SJSA1 (cell line): Measurements from ENCODE around the gene AGRN. TPM values are rescaled to one million over a fixed set of nuclear protein-coding genes. Genes with fewer than 3 reads are reported as not detected.

Experiments used
- DNase-seq, 2 experiments: peaks; one replicate each; pipeline ENCODE4 v3.0.0-alpha.2; 2015 to 2020; ENCODE audit warnings: low spot score in 2 of 2, low read depth in 1 of 2
- H3K27ac ChIP-seq: fragments of 250-450 bp; sonication (Bioruptor Pico); 2 replicates; pipeline ENCODE4 v1.5.1; 2020; ENCODE audit warnings: mild to moderate bottlenecking, moderate library complexity
- H3K27me3 ChIP-seq: fragments of 250-450 bp; sonication (Bioruptor Pico); replicated peaks from 2 replicates; pipeline ENCODE4 v1.5.1; 2020; ENCODE audit warnings: mild to moderate bottlenecking, moderate library complexity
- H3K36me3 ChIP-seq: fragments of 250-450 bp; sonication (Bioruptor Pico); 2 replicates; pipeline ENCODE4 v1.5.1; 2020; ENCODE audit warnings: mild to moderate bottlenecking
- H3K4me1 ChIP-seq: fragments of 250-450 bp; sonication (Bioruptor Pico); replicated peaks from 2 replicates; pipeline ENCODE4 v1.6.1; 2021; ENCODE audit warnings: mild to moderate bottlenecking
- H3K4me3 ChIP-seq: fragments of 250-450 bp; sonication (Bioruptor Pico); 2 replicates; pipeline ENCODE4 v1.5.1; 2020; ENCODE audit warnings: mild to moderate bottlenecking
- H3K9me3 ChIP-seq: fragments of 250-450 bp; sonication (Bioruptor Pico); replicated peaks from 2 replicates; pipeline ENCODE4 v1.5.1; 2020; ENCODE audit warnings: mild to moderate bottlenecking
- total RNA-seq: library from RNA; depleted of rRNA; stranded (reverse); fragments of >200 nt; shearing (Covaris generic); gene quantifications from 2 replicates; pipeline ENCODE4 v1.2.3, GENCODE V29; 2014

AGRN gene
- total RNA-seq, 1 experiment from 2014 or later: 53.8 TPM

DNA sequence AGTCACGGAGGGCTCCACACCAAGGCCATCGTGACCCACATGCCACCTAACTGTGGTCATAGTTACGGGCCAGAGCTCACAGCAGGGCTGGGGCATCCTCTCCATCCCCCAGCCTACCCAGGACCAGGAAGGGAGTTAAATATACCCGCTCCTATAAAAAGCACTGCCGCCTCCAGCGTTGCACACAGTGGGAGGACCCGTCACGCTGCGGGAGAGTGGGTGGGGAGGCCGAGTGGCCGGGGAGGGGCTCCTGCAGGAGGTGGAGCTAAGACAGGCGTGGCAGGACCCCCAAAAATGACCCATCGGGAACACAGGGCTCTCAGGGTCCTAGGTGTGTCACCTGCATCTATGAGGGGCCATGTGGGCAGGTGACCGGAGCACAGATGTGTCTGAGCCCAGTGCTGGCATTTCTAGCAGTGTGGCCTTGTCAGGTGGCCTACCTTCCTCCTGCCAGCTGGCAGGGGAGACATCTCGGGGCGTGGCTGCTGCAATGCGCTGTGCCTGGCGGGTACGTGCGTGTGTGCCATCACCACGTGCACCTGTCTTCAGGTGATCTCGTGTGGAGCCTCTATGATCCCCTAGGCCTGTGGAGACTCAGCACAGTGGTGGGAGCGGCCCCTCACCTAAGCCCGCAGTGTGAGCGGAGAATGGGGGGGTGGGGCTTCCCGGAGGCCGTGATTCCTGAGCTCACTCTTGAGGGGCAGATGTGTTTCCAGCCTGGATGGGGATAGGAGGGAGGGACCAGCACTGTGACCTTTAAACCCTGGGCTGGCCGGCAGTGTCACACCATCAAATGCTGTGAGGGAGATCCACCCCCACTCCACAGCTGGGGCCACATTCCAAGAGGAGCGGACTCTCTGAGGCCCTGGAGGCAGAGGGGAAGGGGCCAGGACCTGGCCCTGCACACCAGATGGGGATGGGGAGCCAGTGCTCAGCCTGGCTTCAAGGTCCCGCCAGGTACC is 17.7 kb downstream of the AGRN start:
- Histone ChIP-seq H3K27ac (no peak overlapping the region), H3K4me3 (no peak overlapping the region), H3K4me1 (peaks cover 15% of the 10 kb centered on the region), H3K9me3 (no peaks in the 10 kb centered on the region), H3K27me3 (no peaks in the 10 kb centered on the region), H3K36me3 (peaks cover 25% of the 10 kb centered on the region)
- DNase-seq: no peak

DNA sequence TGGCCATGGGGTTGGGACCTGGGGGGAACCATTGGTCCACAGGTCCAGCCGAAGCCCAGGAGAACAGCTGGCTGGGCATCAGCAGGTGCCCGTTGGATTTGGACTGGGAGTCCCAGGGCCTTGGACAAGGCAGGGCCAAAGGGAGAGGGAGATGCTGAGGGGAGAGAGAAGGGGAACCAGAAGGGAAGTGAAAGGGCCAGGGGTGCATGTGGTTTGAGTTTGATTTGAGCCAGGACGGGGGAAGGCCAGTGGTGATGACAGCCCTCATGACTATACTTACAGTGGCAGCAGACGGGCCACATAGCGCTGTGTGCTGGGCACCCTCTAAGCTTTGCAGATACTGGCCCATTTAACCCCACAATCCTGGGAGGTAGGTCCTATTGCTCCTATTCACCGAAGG is 18.8 kb downstream of the AGRN start:
- DNase-seq: no peak
- no peaks in the 10 kb centered on the region for H3K9me3 ChIP-seq
- H3K27me3 ChIP-seq: no peaks in the 10 kb centered on the region
- H3K27ac ChIP-seq: no peak overlapping the region
- peaks cover 9% of the 10 kb centered on the region for H3K4me1 ChIP-seq
- H3K36me3 ChIP-seq: peaks cover 31% of the 10 kb centered on the region
- no peak overlapping the region for H3K4me3 ChIP-seq

DNA sequence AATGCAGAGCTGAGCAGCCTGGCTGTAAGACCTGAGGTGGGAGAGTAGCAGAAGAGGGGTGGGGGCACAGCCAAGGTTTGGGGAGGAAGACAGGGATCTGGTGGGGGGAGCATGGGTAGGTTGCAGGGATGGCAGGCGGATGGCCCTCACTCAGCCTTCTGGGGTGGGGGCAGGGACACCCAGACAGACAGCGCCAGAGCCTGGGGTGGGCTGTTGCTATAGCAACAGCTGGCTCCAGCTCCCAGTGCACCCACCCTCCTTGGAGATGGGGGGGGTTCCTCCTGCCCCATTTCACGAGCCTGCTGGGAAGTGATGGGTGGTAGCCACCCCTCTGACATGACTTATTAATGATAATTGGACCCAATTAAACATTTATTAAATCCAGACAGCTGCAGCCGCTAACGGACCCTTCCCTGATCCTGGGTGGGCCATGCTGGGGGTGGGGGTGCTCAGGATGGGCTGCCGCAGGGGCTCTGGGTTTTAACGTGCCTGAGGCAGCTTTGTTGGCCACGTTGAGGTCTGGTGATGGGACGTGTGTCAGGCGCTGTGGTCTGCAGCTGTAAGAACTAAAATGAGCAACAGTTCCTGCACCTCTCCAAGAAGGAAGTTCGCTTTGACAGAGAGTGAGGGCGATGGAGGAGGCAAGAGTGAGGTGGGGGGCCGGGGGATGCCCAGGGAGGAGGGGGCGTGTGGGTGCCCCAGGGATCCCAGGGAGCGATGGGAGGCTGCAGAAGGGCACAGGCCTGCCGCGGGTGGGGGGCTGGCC is 19.4 kb downstream of the AGRN start:
- Histone ChIP-seq H3K4me3 (no peak overlapping the region), H3K27me3 (no peaks in the 10 kb centered on the region), H3K36me3 (peaks cover 32% of the 10 kb centered on the region), H3K4me1 (peaks cover 9% of the 10 kb centered on the region), H3K27ac (no peak overlapping the region), H3K9me3 (no peaks in the 10 kb centered on the region)
- no peak for DNase-seq

DNA sequence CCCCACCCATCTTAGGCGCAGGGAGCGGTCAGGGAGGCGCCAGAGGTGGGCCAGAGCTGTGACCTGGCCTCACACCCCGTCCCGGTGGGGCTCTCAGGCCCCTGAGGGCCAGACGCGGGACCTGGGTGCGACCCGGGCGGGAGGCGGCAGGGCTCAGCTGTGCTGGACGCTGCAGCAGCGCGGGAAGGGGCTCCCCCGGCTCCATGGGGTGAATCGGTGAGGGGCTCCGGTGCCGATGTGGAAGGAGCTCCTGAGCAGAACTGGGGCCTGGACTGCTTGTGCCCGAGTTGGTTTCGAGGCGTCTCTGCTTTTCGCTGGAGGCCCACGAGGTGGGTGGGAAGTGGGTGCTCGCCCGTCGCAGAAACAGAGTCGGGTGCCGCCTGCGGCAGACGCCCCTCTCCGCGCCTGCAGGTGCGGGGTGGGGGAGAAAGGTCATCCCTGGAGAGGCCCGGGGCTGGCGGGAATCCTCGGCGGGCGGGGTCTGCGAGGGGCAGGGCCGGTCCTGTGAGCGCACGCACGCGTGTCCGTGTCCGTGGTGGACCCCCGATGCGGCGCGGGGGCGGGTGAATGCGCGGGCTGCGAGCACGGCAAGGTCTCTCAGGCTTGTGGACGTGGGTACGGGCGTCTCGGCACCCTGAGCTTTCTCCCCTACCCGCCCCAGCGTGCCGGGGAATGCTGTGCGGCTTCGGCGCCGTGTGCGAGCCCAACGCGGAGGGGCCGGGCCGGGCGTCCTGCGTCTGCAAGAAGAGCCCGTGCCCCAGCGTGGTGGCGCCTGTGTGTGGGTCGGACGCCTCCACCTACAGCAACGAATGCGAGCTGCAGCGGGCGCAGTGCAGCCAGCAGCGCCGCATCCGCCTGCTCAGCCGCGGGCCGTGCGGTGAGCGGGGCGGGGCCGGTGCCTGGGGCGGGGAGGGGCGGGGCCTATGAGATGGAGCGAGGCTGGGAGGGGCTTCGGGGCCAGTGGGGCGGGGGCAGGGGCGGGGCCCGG is 20.4 kb downstream of the AGRN start:
- no peak overlapping the region for H3K27ac ChIP-seq
- H3K27me3 ChIP-seq: no peaks in the 10 kb centered on the region
- DNase-seq: peak; percentile 46 to 78
- H3K36me3 ChIP-seq: peaks cover 39% of the 10 kb centered on the region
- no peaks in the 10 kb centered on the region for H3K9me3 ChIP-seq
- H3K4me1 ChIP-seq: peaks cover 9% of the 10 kb centered on the region
- H3K4me3 ChIP-seq: peak overlapping the region; percentile 19

DNA sequence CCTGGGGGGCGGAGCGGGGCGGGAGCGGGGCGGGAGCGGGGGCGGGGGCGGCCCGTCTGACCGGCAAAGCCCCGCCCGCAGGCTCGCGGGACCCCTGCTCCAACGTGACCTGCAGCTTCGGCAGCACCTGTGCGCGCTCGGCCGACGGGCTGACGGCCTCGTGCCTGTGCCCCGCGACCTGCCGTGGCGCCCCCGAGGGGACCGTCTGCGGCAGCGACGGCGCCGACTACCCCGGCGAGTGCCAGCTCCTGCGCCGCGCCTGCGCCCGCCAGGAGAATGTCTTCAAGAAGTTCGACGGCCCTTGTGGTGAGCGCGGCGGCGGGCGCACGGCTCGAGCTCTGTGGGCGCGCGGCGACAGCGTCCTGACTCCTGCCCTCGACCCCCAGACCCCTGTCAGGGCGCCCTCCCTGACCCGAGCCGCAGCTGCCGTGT is 21.2 kb downstream of the AGRN start:
- Histone ChIP-seq H3K36me3 (peaks cover 45% of the 10 kb centered on the region), H3K4me1 (peaks cover 9% of the 10 kb centered on the region), H3K9me3 (no peaks in the 10 kb centered on the region), H3K27ac (no peak overlapping the region), H3K4me3 (no peak overlapping the region), H3K27me3 (no peaks in the 10 kb centered on the region)
- no peak for DNase-seq

DNA sequence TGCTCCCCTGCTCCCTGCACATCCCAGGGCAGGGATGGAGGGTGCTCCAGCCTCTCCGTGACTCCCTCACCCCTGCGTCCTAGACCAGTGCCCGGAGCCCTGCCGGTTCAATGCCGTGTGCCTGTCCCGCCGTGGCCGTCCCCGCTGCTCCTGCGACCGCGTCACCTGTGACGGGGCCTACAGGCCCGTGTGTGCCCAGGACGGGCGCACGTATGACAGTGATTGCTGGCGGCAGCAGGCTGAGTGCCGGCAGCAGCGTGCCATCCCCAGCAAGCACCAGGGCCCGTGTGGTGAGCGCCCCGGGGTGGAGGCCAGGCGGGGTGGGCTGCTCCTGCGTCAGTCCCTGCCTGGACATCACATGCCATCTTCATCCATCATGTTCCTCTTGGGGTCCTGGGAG is 22.0 kb downstream of the AGRN start:
- peaks cover 48% of the 10 kb centered on the region for H3K36me3 ChIP-seq
- H3K9me3 ChIP-seq: no peaks in the 10 kb centered on the region
- DNase-seq: no peak
- no peaks in the 10 kb centered on the region for H3K27me3 ChIP-seq
- no peak overlapping the region for H3K4me3 ChIP-seq
- no peak overlapping the region for H3K27ac ChIP-seq
- H3K4me1 ChIP-seq: peaks cover 9% of the 10 kb centered on the region

DNA sequence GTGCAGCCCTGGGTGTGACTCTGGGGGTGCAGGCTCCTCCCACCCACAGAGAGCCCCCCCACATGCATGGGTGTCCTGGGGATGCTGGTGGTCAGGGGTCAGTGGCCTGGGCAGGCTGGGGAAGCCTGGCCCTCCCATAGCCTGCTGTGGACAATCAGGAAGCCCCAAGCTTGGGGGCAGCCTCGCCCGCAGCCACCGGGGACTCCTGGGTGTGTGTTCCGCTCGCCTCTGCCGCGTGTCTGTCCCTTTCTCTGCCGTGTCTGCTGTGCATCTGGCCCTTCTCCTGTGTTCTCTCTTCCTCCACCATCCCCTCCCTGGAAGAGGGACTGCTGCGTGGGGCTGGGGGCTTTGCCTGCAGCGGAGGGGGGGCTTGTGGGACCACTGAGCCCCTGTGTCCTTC is 22.9 kb downstream of the AGRN start:
- H3K27ac ChIP-seq: no peak overlapping the region
- DNase-seq: no peak
- peaks cover 57% of the 10 kb centered on the region for H3K36me3 ChIP-seq
- H3K4me1 ChIP-seq: peaks cover 9% of the 10 kb centered on the region
- H3K9me3 ChIP-seq: no peaks in the 10 kb centered on the region
- H3K27me3 ChIP-seq: no peaks in the 10 kb centered on the region
- H3K4me3 ChIP-seq: no peak overlapping the region

DNA sequence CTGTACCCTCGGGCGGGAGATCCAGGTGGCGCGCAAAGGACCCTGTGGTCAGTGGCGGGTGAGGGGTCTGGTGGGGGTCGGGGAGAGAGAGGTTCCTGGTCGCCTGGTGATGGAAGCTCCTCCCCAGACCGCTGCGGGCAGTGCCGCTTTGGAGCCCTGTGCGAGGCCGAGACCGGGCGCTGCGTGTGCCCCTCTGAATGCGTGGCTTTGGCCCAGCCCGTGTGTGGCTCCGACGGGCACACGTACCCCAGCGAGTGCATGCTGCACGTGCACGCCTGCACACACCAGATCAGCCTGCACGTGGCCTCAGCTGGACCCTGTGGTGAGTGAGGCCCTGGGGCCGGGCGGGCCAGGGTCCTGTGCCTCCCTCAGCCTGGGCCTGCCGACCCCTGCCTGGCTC is 23.5 kb downstream of the AGRN start:
- Histone ChIP-seq H3K4me3 (no peak overlapping the region), H3K9me3 (no peaks in the 10 kb centered on the region), H3K27ac (no peak overlapping the region), H3K36me3 (peaks cover 54% of the 10 kb centered on the region), H3K27me3 (no peaks in the 10 kb centered on the region), H3K4me1 (peaks cover 9% of the 10 kb centered on the region)
- DNase-seq: no peak

DNA sequence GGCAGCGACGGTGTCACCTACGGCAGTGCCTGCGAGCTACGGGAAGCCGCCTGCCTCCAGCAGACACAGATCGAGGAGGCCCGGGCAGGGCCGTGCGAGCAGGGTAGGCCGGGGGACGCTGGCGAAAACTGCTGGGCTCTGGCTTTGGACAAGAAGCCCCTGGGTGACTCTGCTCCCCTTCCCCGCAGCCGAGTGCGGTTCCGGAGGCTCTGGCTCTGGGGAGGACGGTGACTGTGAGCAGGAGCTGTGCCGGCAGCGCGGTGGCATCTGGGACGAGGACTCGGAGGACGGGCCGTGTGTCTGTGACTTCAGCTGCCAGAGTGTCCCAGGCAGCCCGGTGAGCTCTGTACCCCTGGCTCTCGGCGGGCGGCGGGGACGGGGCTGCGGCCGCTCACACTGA is 24.0 kb downstream of the AGRN start:
- Histone ChIP-seq H3K27me3 (no peaks in the 10 kb centered on the region), H3K27ac (no peak overlapping the region), H3K4me1 (peaks cover 9% of the 10 kb centered on the region), H3K4me3 (no peak overlapping the region), H3K36me3 (peaks cover 52% of the 10 kb centered on the region), H3K9me3 (no peaks in the 10 kb centered on the region)
- DNase-seq: no peak

DNA sequence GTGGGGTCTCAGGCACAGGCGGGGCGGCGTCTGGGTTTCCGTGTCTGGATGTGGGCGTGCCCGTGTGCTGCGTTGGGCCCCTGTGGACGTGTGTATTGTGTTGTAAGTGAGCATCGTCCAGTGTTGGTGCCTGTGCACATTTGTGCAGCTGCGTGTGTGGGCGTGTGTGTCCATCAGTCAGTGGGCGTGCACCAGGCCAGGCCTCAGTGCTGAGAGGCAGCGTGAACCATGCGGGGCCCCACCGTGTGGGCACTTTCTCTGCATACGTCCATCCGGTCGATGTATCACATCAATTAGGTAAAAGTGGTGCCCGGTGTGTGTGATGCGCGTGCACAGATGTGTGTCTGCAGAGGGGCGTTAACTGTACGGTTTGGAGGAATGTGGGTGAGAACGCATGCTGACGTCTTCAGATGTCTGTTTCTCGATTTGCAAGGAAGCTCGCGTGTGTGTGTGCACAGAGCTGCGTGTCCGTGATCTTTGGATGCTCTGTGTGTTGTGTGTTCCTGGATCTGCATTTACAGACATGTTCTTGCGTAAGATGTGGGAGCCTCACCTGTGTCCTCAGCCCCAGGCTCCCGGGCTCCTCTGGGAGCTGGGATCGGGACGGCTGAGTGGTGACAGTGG is 24.6 kb downstream of the AGRN start:
- Histone ChIP-seq H3K27ac (no peak overlapping the region), H3K4me3 (no peak overlapping the region), H3K4me1 (peaks cover 9% of the 10 kb centered on the region), H3K9me3 (no peaks in the 10 kb centered on the region), H3K27me3 (no peaks in the 10 kb centered on the region), H3K36me3 (peaks cover 56% of the 10 kb centered on the region)
- DNase-seq: no peak

DNA sequence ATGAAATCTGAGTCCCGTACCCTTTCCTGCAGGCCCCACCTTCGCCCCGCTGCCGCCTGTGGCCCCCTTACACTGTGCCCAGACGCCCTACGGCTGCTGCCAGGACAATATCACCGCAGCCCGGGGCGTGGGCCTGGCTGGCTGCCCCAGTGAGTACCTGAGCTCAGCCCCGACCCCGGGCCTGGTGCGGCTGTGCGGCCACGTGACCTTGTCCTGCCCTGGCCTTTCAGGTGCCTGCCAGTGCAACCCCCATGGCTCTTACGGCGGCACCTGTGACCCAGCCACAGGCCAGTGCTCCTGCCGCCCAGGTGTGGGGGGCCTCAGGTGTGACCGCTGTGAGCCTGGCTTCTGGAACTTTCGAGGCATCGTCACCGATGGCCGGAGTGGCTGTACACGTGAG is 25.2 kb downstream of the AGRN start:
- H3K9me3 ChIP-seq: no peaks in the 10 kb centered on the region
- H3K27ac ChIP-seq: no peak overlapping the region
- DNase-seq: no peak
- H3K4me1 ChIP-seq: peaks cover 5% of the 10 kb centered on the region
- H3K4me3 ChIP-seq: no peak overlapping the region
- H3K36me3 ChIP-seq: peaks cover 58% of the 10 kb centered on the region
- H3K27me3 ChIP-seq: no peaks in the 10 kb centered on the region

DNA sequence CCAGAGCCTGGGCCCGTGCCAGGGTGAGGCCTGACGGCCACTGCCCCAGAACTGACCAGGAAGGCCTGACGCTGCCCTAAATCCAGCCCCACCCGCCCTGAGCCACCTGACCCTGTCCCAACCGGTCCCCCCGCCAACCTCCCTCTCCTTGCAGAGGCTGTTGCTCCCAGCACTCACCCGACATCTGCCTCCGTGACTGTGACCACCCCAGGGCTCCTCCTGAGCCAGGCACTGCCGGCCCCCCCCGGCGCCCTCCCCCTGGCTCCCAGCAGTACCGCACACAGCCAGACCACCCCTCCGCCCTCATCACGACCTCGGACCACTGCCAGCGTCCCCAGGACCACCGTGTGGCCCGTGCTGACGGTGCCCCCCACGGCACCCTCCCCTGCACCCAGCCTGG is 26.3 kb downstream of the AGRN start:
- Histone ChIP-seq H3K27me3 (no peaks in the 10 kb centered on the region), H3K36me3 (peaks cover 59% of the 10 kb centered on the region), H3K27ac (no peak overlapping the region), H3K9me3 (no peaks in the 10 kb centered on the region), H3K4me3 (no peak overlapping the region), H3K4me1 (no peaks in the 10 kb centered on the region)
- no peak for DNase-seq

DNA sequence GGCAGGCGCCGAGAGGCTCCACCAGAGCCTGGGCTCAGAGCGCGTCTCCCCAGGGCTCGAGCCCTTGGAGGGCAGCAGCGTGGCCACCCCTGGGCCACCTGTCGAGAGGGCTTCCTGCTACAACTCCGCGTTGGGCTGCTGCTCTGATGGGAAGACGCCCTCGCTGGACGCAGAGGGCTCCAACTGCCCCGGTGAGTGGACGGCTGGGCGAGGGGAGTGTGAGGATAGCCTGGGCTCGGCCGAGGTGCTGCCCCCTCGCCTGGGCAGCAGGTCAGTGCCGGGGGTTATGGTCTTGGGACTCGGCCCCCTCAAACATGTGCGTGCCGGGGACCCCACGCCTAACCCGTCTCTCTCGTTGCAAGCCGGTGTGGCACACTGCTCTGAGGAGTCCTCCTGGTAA is 26.8 kb downstream of the AGRN start:
- DNase-seq: no peak
- no peak overlapping the region for H3K4me3 ChIP-seq
- H3K4me1 ChIP-seq: no peaks in the 10 kb centered on the region
- H3K9me3 ChIP-seq: no peaks in the 10 kb centered on the region
- no peak overlapping the region for H3K27ac ChIP-seq
- peaks cover 62% of the 10 kb centered on the region for H3K36me3 ChIP-seq
- no peaks in the 10 kb centered on the region for H3K27me3 ChIP-seq
